GM12878 (cell line): ENCODE measurements around the gene CBLN3. TPM values are rescaled to one million over a fixed set of nuclear protein-coding genes. Genes with fewer than 3 reads are reported as not detected.

Experiments
- BACH1 ChIP-seq: fragments of 450-650 bp; IDR thresholded peaks from 2 replicates; pipeline ENCODE4 v1.6.1; 2017; ENCODE audit warnings: mild to moderate bottlenecking, borderline replicate concordance
- CHD1 ChIP-seq: IDR thresholded peaks from 2 replicates; pipeline ENCODE4 v1.6.1; 2012; ENCODE audit warnings: low read depth, low read length, improper control_type of control experiment
- EED ChIP-seq: sonication (generic); IDR thresholded peaks from 2 replicates; pipeline ENCODE4 v1.6.1; 2016; ENCODE audit warnings: antibody characterized with exemption, low read depth
- EZH2 ChIP-seq: IDR thresholded peaks from 2 replicates; pipeline ENCODE4 v1.6.1; 2012; ENCODE audit warnings: low read depth, mild to moderate bottlenecking, control low read depth, inconsistent platforms, low read length, borderline replicate concordance; ENCODE audit not compliant: control insufficient read depth
- IRF4 ChIP-seq: IDR thresholded peaks from 2 replicates; pipeline ENCODE4 v1.6.1; 2011; ENCODE audit warnings: low read depth, low read length
- LARP7 ChIP-seq: fragments of 450-650 bp; IDR thresholded peaks from 2 replicates; pipeline ENCODE4 v1.6.1; 2017; ENCODE audit warnings: mild to moderate bottlenecking
- MTA3 ChIP-seq: IDR thresholded peaks from 2 replicates; pipeline ENCODE4 v1.6.1; 2012; ENCODE audit warnings: low read length, inconsistent platforms, borderline replicate concordance
- NBN ChIP-seq: fragments of 450-650 bp; IDR thresholded peaks from 2 replicates; pipeline ENCODE4 v1.6.1; 2016
- RB1 ChIP-seq: fragments of 450-650 bp; formaldehyde crosslinking; IDR thresholded peaks from 2 replicates; pipeline ENCODE4 v1.6.1; 2017; ENCODE audit warnings: mild to moderate bottlenecking, borderline replicate concordance
- SPI1 ChIP-seq: IDR thresholded peaks from 2 replicates; pipeline ENCODE4 v1.6.1; 2011; ENCODE audit warnings: low read depth, mild to moderate bottlenecking, low read length, moderate library complexity, borderline replicate concordance; ENCODE audit not compliant: insufficient read depth
- ZNF274 ChIP-seq: IDR thresholded peaks from one replicate; pipeline ENCODE4 v1.8.0; 2011; ENCODE audit not compliant: insufficient read length, insufficient read depth
- polyA plus RNA-seq, 11 experiments: library from polyadenylated mRNA; depleted of rRNA in 4 of 11; unstranded in 6 of 11; stranded (reverse) in 5 of 11; fragments of >200 nt; fragmentation: Nextera tagmentation in 4 of 11; fragmentation: Illumina TruSeq in 1 of 11; extraction: Ambion mirVana in 4 of 11; extraction: Trizol in 1 of 11; gene quantifications; 1 replicate in 1 of 11; 2 replicates in 10 of 11; pipeline versions ENCODE4 v1.2.1 to v1.2.3, GENCODE V29; 2011 to 2016; ENCODE audit warnings: inconsistent platforms in 2 of 11, missing spikeins in 2 of 11, low read depth in 1 of 11
- total RNA-seq, 4 experiments: library from RNA; depleted of rRNA in 3 of 4; stranded (reverse); fragments of >200 nt in 3 of 4; fragmentation: Illumina TruSeq in 1 of 4; extraction: Trizol in 1 of 4; gene quantifications; 2 replicates each; pipeline versions ENCODE4 v1.2.1 to v1.2.3, GENCODE V29; 2013 to 2021
- TF ChIP-seq, protein P1 (sequence below): fragments of 450-650 bp; formaldehyde crosslinking; IDR thresholded peaks from 2 replicates; pipeline ENCODE4 v1.5.0; 2022; ENCODE audit warnings: mild to moderate bottlenecking, missing genetic modification characterization
- TF ChIP-seq, protein P2 (sequence below): IDR thresholded peaks from 2 replicates; pipeline ENCODE4 v1.6.1; 2011; ENCODE audit warnings: low read depth, low read length, improper control_type of control experiment, borderline replicate concordance
- TF ChIP-seq, protein P3 (sequence below): IDR thresholded peaks from 2 replicates; pipeline ENCODE4 v1.6.1; 2012; ENCODE audit warnings: mild to moderate bottlenecking, low read depth, low read length
- TF ChIP-seq, protein P4 (sequence below): fragments of 150-350 bp; IDR thresholded peaks from 2 replicates; pipeline ENCODE4 v1.6.1; 2016; ENCODE audit warnings: low read depth, low read length
- TF ChIP-seq, protein P5 (sequence below), 3 experiments: IDR thresholded peaks in 2 of 3; conservative IDR thresholded peaks in 1 of 3; 2 replicates each; pipeline ENCODE4 v1.5.1; 2011; ENCODE audit warnings: low read depth in 3 of 3, low read length in 3 of 3, mild to moderate bottlenecking in 3 of 3, control low read depth in 2 of 3, moderate library complexity in 2 of 3, inconsistent platforms in 1 of 3, mixed read lengths in 1 of 3; ENCODE audit not compliant: control insufficient read depth in 2 of 3, insufficient read depth in 1 of 3; ENCODE audit errors: extremely low read depth in 1 of 3

Gene CBLN3
- total and polyA plus RNA-seq, 10 of the 15 experiments (the other 5 are each of a cell fraction or from before 2014, with no cell fraction given) = 0.16 to 4.9 (median 1.3) TPM

DNA sequence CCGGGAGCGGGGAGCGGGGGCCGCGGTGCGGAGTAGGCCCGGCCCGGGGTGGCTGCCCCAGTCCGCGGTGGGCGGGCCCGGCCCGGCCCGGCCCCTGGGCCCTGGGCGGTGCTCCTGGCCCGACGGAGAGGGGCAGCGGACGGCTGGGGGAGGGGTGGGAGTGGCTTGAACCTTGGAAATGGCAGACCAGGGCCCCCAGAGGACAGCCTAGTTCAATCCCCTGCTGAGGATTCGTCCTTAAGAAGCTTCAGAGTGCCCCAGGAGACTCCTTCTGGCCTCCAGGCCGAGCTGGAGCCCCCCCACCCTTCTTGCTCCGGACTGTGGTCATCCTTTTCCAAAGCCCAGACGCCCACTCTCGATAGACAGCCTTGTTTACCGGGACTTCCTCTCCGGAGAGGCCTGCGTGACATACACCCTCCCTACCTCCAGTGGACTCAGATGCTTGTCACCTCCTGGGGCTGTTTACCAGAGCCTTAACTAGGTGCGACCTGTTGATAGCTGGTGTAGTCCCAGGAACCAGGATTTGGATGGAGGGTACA is 744 bp upstream of the CBLN3 start (continued):
- TF ChIP-seq, protein P1, sequence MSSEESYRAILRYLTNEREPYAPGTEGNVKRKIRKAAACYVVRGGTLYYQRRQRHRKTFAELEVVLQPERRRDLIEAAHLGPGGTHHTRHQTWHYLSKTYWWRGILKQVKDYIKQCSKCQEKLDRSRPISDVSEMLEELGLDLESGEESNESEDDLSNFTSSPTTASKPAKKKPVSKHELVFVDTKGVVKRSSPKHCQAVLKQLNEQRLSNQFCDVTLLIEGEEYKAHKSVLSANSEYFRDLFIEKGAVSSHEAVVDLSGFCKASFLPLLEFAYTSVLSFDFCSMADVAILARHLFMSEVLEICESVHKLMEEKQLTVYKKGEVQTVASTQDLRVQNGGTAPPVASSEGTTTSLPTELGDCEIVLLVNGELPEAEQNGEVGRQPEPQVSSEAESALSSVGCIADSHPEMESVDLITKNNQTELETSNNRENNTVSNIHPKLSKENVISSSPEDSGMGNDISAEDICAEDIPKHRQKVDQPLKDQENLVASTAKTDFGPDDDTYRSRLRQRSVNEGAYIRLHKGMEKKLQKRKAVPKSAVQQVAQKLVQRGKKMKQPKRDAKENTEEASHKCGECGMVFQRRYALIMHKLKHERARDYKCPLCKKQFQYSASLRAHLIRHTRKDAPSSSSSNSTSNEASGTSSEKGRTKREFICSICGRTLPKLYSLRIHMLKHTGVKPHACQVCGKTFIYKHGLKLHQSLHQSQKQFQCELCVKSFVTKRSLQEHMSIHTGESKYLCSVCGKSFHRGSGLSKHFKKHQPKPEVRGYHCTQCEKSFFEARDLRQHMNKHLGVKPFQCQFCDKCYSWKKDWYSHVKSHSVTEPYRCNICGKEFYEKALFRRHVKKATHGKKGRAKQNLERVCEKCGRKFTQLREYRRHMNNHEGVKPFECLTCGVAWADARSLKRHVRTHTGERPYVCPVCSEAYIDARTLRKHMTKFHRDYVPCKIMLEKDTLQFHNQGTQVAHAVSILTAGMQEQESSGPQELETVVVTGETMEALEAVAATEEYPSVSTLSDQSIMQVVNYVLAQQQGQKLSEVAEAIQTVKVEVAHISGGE = no peak
- no peak for TF ChIP-seq EED
- TF ChIP-seq ZNF274 = no peak
- TF ChIP-seq, protein P2, sequence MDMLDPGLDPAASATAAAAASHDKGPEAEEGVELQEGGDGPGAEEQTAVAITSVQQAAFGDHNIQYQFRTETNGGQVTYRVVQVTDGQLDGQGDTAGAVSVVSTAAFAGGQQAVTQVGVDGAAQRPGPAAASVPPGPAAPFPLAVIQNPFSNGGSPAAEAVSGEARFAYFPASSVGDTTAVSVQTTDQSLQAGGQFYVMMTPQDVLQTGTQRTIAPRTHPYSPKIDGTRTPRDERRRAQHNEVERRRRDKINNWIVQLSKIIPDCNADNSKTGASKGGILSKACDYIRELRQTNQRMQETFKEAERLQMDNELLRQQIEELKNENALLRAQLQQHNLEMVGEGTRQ = no peak
- no peak for TF ChIP-seq LARP7
- TF ChIP-seq NBN = no peak; the same call in 1 of the 2 replicates
- TF ChIP-seq, protein P3, sequence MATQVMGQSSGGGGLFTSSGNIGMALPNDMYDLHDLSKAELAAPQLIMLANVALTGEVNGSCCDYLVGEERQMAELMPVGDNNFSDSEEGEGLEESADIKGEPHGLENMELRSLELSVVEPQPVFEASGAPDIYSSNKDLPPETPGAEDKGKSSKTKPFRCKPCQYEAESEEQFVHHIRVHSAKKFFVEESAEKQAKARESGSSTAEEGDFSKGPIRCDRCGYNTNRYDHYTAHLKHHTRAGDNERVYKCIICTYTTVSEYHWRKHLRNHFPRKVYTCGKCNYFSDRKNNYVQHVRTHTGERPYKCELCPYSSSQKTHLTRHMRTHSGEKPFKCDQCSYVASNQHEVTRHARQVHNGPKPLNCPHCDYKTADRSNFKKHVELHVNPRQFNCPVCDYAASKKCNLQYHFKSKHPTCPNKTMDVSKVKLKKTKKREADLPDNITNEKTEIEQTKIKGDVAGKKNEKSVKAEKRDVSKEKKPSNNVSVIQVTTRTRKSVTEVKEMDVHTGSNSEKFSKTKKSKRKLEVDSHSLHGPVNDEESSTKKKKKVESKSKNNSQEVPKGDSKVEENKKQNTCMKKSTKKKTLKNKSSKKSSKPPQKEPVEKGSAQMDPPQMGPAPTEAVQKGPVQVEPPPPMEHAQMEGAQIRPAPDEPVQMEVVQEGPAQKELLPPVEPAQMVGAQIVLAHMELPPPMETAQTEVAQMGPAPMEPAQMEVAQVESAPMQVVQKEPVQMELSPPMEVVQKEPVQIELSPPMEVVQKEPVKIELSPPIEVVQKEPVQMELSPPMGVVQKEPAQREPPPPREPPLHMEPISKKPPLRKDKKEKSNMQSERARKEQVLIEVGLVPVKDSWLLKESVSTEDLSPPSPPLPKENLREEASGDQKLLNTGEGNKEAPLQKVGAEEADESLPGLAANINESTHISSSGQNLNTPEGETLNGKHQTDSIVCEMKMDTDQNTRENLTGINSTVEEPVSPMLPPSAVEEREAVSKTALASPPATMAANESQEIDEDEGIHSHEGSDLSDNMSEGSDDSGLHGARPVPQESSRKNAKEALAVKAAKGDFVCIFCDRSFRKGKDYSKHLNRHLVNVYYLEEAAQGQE = no peak
- TF ChIP-seq BACH1 = 0 out of 2 replicates have a peak, but pooled peaks have one; percentile 0
- TF ChIP-seq, protein P4, sequence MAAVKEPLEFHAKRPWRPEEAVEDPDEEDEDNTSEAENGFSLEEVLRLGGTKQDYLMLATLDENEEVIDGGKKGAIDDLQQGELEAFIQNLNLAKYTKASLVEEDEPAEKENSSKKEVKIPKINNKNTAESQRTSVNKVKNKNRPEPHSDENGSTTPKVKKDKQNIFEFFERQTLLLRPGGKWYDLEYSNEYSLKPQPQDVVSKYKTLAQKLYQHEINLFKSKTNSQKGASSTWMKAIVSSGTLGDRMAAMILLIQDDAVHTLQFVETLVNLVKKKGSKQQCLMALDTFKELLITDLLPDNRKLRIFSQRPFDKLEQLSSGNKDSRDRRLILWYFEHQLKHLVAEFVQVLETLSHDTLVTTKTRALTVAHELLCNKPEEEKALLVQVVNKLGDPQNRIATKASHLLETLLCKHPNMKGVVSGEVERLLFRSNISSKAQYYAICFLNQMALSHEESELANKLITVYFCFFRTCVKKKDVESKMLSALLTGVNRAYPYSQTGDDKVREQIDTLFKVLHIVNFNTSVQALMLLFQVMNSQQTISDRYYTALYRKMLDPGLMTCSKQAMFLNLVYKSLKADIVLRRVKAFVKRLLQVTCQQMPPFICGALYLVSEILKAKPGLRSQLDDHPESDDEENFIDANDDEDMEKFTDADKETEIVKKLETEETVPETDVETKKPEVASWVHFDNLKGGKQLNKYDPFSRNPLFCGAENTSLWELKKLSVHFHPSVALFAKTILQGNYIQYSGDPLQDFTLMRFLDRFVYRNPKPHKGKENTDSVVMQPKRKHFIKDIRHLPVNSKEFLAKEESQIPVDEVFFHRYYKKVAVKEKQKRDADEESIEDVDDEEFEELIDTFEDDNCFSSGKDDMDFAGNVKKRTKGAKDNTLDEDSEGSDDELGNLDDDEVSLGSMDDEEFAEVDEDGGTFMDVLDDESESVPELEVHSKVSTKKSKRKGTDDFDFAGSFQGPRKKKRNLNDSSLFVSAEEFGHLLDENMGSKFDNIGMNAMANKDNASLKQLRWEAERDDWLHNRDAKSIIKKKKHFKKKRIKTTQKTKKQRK = no peak
- peak; percentile 53; the same call in 1 of the 2 replicates for TF ChIP-seq SPI1
- TF ChIP-seq MTA3 = no peak
- no peak for TF ChIP-seq CHD1
- TF ChIP-seq, protein P5, sequence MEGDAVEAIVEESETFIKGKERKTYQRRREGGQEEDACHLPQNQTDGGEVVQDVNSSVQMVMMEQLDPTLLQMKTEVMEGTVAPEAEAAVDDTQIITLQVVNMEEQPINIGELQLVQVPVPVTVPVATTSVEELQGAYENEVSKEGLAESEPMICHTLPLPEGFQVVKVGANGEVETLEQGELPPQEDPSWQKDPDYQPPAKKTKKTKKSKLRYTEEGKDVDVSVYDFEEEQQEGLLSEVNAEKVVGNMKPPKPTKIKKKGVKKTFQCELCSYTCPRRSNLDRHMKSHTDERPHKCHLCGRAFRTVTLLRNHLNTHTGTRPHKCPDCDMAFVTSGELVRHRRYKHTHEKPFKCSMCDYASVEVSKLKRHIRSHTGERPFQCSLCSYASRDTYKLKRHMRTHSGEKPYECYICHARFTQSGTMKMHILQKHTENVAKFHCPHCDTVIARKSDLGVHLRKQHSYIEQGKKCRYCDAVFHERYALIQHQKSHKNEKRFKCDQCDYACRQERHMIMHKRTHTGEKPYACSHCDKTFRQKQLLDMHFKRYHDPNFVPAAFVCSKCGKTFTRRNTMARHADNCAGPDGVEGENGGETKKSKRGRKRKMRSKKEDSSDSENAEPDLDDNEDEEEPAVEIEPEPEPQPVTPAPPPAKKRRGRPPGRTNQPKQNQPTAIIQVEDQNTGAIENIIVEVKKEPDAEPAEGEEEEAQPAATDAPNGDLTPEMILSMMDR (IDR thresholded peaks at IDR 0.05 in 2 of 3, conservative IDR thresholded peaks at IDR 0.05 in 1 of 3; ENCODE audit: control insufficient read depth in 2 of 3, extremely low read depth in 1 of 3, insufficient read depth in 1 of 3, low read depth in 3 of 3, low read length in 3 of 3) = no peak
- TF ChIP-seq IRF4 = no peak
- no peak for TF ChIP-seq RB1
- TF ChIP-seq EZH2 = no peak
